Kidney (tissue), 14 donors: ENCODE measurements around the gene ARHGAP8. TPM values are rescaled to one million over a fixed set of nuclear protein-coding genes. Genes with fewer than 3 reads are reported as not detected.
A peak's percentile ranks its signal among the peaks of the same experiment; 100 is the strongest.

Experiments used
- DNase-seq, 5 donors: peaks; one replicate each; pipeline ENCODE4 v3.0.0-alpha.2; 2013 to 2020
- FAIRE-seq: peaks from 2 replicates; lab custom pipeline; 2012; peaks lifted over from hg19 to GRCh38; lab: Jason Lieb, UNC
- H3K27ac ChIP-seq, 2 donors: one replicate each; pipeline ENCODE4 v1.7.0; 2013; ENCODE audit warnings: low read depth in 2 of 2, low read length in 2 of 2, inconsistent platforms in 1 of 2
- H3K27me3 ChIP-seq: one replicate; pipeline ENCODE4 v1.7.1; 2013; ENCODE audit warnings: low read length, inconsistent platforms; ENCODE audit not compliant: control insufficient read depth, insufficient read depth
- H3K36me3 ChIP-seq, 3 donors: one replicate each; pipeline versions ENCODE4 v1.7.0 to v1.7.1; 2013; ENCODE audit warnings: low read length in 3 of 3, control low read depth in 1 of 3, inconsistent platforms in 1 of 3; ENCODE audit not compliant: insufficient read depth in 3 of 3, control insufficient read depth in 2 of 3
- H3K4me1 ChIP-seq, 3 donors: one replicate each; pipeline versions ENCODE4 v1.7.0 to v1.7.1; 2013; ENCODE audit warnings: low read length in 3 of 3, inconsistent platforms in 1 of 3, low read depth in 1 of 3; ENCODE audit not compliant: control insufficient read depth in 2 of 3, insufficient read depth in 2 of 3
- H3K4me3 ChIP-seq, 3 donors: one replicate each; pipeline versions ENCODE4 v1.7.0 to v1.8.1; 2013; ENCODE audit warnings: low read length in 3 of 3, control low read depth in 1 of 3, inconsistent platforms in 1 of 3
- H3K9ac ChIP-seq, 3 donors: one replicate each; pipeline versions ENCODE4 v1.7.0 to v1.7.1; 2013; ENCODE audit warnings: low read length in 3 of 3, control low read depth in 1 of 3, inconsistent platforms in 1 of 3
- H3K9me3 ChIP-seq, 3 donors: one replicate each; pipeline versions ENCODE4 v1.7.0 to v1.7.1; 2013; ENCODE audit warnings: low read length in 3 of 3, control low read depth in 1 of 3, inconsistent platforms in 1 of 3; ENCODE audit not compliant: control insufficient read depth in 2 of 3, insufficient read depth in 1 of 3
- intact Hi-C: fragments of 100-400 bp; cut with DNase I; formaldehyde crosslinking; loops from one replicate; pipeline ENCODE4 v1.11.1; 2022
- polyA plus RNA-seq: library from polyadenylated mRNA; stranded (reverse); fragments of 350-450 nt; fragmentation: Illumina TruSeq; extraction: RNeasy Lipid Tissue Mini Kit (QIAGEN cat#74804); gene quantifications from one replicate; pipeline ENCODE4 v1.2.3, GENCODE V29; 2014; ENCODE audit warnings: low read depth, low replicate concordance; ENCODE audit not compliant: insufficient read depth
- total RNA-seq: library from RNA; stranded (reverse); fragmentation: NEBNext Ultra II Directional; extraction: Animal tissue kit (Norgen Biotek cat#: 25700); gene quantifications from one replicate; pipeline ENCODE4 v1.2.1, GENCODE V29; 2021
- TF ChIP-seq, protein P1 (sequence below): IDR thresholded peaks from 3 replicates; pipeline ENCODE4 v1.5.1; 2012; ENCODE audit warnings: mild to moderate bottlenecking, moderate library complexity, borderline replicate concordance; ENCODE audit not compliant: insufficient read depth; ENCODE audit errors: extremely low read depth
- donor health status: control.
- donor health status: control.
- donor health status: control.
- donor health status: control.
- donor health status: control.
- donor health status: DM: yes; HTN: yes; CAD: no.
- donor health status: Normal renal cell carcinoma (clear cell type).

ARHGAP8 gene
- total and polyA plus RNA-seq, 2 donors from 2014 or later: 30.2 to 35.7 TPM

DNA sequence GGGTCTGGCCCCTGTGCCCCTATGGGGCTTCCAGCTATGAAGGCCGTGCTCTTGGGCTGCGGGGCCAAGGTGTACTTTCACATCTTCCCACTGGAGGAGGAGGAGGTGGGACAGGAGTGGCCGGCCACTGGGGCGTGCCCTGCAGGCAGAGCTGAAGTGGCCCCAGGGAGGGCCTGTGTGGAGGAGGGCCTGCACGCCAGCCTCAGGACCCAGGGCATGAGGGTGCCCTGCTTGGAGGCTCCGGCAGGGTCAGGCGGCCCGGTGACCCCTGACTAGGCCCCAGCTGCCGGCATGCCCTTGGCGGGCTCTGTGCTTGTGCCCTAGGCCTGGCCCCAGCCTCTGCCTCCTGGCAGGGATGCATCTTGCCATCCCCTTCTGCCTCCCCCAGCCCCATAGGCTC is 45.2 kb upstream of the ARHGAP8 start:
- TF ChIP-seq, protein P1, sequence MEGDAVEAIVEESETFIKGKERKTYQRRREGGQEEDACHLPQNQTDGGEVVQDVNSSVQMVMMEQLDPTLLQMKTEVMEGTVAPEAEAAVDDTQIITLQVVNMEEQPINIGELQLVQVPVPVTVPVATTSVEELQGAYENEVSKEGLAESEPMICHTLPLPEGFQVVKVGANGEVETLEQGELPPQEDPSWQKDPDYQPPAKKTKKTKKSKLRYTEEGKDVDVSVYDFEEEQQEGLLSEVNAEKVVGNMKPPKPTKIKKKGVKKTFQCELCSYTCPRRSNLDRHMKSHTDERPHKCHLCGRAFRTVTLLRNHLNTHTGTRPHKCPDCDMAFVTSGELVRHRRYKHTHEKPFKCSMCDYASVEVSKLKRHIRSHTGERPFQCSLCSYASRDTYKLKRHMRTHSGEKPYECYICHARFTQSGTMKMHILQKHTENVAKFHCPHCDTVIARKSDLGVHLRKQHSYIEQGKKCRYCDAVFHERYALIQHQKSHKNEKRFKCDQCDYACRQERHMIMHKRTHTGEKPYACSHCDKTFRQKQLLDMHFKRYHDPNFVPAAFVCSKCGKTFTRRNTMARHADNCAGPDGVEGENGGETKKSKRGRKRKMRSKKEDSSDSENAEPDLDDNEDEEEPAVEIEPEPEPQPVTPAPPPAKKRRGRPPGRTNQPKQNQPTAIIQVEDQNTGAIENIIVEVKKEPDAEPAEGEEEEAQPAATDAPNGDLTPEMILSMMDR: no peak
- intact Hi-C loops: no loop called here
- Histone ChIP-seq H3K9ac (no peak overlapping the region), H3K9me3 (no peaks in the 10 kb centered on the region), H3K27ac (no peak overlapping the region), H3K27me3 (no peaks in the 10 kb centered on the region), H3K36me3 (no peaks in the 10 kb centered on the region), H3K4me3 (no peak overlapping the region), H3K4me1 (peaks cover 0 to 17% (median 0%) of the 10 kb centered on the region in 3 donors)
- no peak for DNase-seq
- FAIRE-seq: no peak

DNA sequence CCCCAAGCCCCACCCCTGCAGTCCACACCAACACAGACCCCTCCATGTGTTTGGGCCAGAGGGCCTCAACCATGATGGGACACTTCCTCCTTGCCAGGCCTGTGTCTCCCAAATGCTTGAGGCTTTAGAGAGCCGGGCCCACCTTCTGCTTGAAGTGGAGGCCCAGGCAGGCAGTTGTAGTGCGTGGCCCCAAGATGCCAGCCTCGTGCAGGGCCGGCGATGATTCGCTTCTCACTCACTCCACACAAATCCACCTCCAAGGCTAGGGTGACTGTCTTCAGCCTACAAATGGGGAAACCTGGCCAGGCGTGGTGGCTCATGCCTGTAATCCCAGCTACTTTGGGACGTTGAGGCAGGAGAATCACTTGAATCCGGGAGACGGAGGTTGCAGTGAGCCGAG is 44.6 kb upstream of the ARHGAP8 start:
- intact Hi-C loops: no loop called here
- no peak overlapping the region for H3K4me3 ChIP-seq
- TF ChIP-seq, protein P1: no peak
- no peaks in the 10 kb centered on the region for H3K36me3 ChIP-seq
- no peaks in the 10 kb centered on the region for H3K9me3 ChIP-seq
- DNase-seq (no peak), FAIRE-seq (no peak)
- H3K27ac ChIP-seq: no peak overlapping the region
- no peaks in the 10 kb centered on the region for H3K27me3 ChIP-seq
- no peak overlapping the region for H3K9ac ChIP-seq
- peaks cover 0 to 20% (median 0%) of the 10 kb centered on the region in 3 donors for H3K4me1 ChIP-seq

DNA sequence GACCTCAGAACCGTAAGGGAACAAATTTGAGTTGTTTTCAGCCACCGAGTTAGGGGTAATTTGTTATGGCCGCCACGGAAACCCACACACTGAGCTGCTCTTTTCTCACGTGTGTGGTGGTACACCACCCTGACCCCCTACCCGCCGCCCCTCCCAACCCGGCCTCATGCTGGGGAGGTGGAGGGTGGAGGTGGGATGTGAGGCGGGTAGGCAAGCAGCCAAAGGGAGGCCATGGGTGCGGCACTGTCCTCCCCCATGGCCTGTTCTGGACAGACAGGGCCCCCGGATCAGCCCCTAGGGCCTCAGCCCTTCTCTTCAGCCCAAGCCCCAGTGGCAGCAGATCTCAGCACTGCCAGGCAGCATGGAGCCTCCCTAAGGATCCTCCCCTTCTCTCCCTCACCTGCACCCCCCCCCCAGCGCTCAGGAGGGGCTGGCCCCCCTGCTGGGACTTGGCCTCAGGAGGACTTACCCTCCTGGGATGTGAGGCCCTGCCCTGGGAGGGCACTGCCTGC is 42.4 kb upstream of the ARHGAP8 start:
- FAIRE-seq: no peak
- Histone ChIP-seq H3K9ac (no peak overlapping the region), H3K36me3 (no peaks in the 10 kb centered on the region), H3K4me1 (peaks cover 0 to 12% (median 0%) of the 10 kb centered on the region in 3 donors), H3K4me3 (no peak overlapping the region), H3K27ac (peak overlapping the region in 1 of 2 donors; percentile 11), H3K27me3 (no peaks in the 10 kb centered on the region), H3K9me3 (no peaks in the 10 kb centered on the region)
- intact Hi-C loops: no loop called here
- no peak for DNase-seq
- TF ChIP-seq, protein P1: no peak
